KBM-7 (cell line): Measurements from ENCODE around the gene ZFX.
"Not testable (repeated sequence)": the region's sequence is repeated elsewhere in the genome, so short reads cannot be mapped to it uniquely, and the experiment has no call there.

Experiments used
- DNase-seq: peaks from one replicate; pipeline ENCODE4 v3.0.0-alpha.2; 2015
- in situ Hi-C: fragments of 300-500 bp; cut with MboI; formaldehyde crosslinking; loops from 2 replicates; pipeline ENCODE4 v1.14.3; 2020; ENCODE audit warnings: low sequenced_read_pairs, low pct_unique_long_range_greater_than_20kb, mixed read lengths

The ZFX gene

GRCh38 chrX:24149351-24150050 lies at the start of gene ZFX:
ZFX (plus strand) TSS chrX:24149729; CDS start chrX:24172743, 23,014 bp downstream.
- peak; percentile 69 for DNase-seq
- in situ Hi-C loops = no loop called here

- in situ Hi-C loops = no loop called here
- peak; percentile 37 for DNase-seq
Observed at GRCh38 chrX:24100713-24101112, 48.8 kb upstream of the ZFX start.

- no peak for DNase-seq
Observed at GRCh38 chrX:24110069-24110468, 39.5 kb upstream of the ZFX start.

GRCh38 chrX:24113181-24113580 lies 36.3 kb upstream of the ZFX start:
- no peak for DNase-seq
- in situ Hi-C loops = no loop called here

More at GRCh38 chrX:24110069-24110468, 39.5 kb upstream of the ZFX start:
- in situ Hi-C loops = no loop called here

DNA sequence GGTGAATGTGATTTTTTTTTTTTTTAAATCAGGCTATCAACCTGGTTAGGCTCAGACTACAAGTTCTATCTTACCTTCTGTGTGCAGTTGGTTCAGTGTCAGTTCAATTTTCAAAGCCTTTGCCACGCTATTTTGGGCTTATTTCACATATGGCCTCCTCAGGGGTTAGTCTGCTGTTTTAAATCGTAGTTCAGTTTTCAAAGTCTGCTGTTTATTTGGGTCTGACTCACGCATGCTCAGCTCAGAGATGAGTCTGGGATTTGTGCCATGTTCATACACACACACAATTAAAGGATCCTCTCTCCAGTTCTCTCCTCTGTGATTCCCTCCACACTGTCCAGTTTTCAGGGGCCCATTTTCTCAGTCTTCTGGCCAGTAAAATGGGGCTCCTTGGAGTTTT lies 32.3 kb upstream of the ZFX start:
- in situ Hi-C loops = no loop called here
- DNase-seq = no peak

DNA sequence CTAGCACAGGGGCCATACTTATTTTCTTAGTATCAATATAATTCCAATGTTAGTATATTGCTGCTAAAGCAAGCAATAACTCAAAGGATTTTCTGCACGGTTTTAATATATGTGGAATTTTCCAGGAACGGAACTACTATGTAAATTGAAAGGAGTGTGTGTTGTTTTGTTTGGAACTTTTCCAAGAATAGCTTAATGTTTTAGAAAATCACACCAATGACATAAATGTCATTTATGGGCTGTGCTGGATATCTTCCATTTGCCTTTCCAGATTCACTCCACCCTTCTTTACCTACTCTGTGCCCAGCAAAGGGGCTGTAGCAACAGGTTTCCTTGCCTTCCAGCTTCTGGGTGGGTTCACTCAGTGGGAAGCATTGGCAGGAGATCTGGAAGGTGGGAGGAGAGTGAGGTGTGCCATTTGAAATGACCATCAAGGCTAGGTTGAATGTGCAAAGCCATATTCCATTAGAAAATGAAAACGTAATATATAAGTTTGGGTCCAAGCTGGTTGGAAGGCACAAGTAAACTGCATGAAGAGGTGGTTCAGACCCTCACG lies 25.2 kb upstream of the ZFX start:
- no peak for DNase-seq
- in situ Hi-C loops = no loop called here

DNA sequence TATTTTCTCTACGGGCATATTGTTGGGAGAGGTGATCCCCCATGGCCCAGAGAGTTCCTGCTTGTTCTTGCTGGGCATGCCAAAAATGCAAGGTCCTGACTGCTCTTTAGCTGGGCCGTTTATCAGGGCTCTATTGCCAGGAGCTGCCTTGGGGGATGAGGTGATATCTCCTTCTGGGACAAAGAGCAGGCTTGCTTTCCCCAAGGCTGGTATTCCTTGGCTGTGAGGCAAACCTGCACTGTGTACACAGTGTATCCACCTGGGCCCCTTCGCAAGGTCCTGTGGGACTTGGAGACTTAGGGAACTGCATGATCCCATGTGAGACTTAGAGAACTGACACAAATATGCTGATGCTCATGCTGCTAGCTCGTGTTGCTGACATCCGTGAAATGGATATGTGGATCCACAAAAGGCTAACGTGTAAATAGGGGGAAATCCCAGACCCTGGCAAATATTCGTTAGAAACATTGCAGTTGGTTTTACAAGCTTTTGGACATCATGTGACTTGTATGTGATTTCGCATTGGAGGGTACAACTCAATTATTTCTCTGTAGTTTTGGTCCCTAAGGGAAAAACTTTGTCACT lies 24.4 kb upstream of the ZFX start:
- no peak for DNase-seq

DNA sequence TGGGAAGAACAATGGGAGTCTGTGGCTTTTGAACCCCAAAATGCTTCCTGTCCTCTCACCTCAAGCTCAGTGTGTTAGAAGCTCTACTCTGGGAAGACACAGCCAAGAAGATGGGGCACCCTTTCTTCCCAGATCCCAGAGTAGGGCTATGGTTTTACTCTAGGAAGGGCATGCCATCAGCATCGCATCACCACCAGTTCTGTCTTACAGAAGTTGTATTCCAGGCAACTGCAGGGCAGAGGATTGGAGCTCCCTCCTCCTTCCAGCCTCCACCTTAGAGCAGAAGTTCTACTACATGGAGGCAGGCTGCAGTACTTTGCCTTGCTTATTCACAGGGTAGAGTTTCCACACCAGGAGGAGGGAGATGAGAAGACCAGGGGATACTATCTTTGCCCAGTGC lies 18.1 kb upstream of the ZFX start:
- no peak for DNase-seq
- in situ Hi-C loops = no loop called here

More for the DNA sequence above, 24.4 kb upstream of the ZFX start:
- in situ Hi-C loops = no loop called here

- DNase-seq = no peak
- in situ Hi-C loops = no loop called here
Observed at GRCh38 chrX:24133312-24133711, 16.2 kb upstream of the ZFX start.

DNA sequence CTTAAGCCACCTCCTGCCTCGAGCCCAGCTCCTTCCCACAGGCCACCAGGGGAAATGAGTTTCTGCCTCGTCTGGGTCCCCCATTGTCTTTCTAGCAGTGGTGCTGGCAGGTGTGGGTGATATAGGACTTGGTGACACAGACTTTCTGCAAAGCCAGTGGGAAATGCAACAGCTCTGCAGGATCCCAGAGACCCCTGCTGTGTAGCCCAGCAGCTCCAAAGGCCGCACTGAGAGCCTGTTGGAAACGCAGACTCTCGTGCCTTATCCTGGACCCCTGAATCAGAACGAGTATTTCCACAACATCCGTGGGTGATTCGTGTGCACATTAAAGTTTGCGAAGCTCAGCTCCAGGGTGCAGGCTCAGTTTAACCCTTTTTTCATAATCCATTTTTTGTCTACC lies 13.8 kb upstream of the ZFX start:
- in situ Hi-C loops = not testable (repeated sequence)

GRCh38 chrX:24137192-24137591 lies 12.3 kb upstream of the ZFX start:
- in situ Hi-C loops = no loop called here

More for the DNA sequence above, 13.8 kb upstream of the ZFX start:
- not testable (repeated sequence) for DNase-seq

GRCh38 chrX:24143982-24144381 lies 5.5 kb upstream of the ZFX start:
- DNase-seq, in situ Hi-C loops: not testable (repeated sequence)

More at GRCh38 chrX:24137192-24137591, 12.3 kb upstream of the ZFX start:
- DNase-seq = no peak

DNA sequence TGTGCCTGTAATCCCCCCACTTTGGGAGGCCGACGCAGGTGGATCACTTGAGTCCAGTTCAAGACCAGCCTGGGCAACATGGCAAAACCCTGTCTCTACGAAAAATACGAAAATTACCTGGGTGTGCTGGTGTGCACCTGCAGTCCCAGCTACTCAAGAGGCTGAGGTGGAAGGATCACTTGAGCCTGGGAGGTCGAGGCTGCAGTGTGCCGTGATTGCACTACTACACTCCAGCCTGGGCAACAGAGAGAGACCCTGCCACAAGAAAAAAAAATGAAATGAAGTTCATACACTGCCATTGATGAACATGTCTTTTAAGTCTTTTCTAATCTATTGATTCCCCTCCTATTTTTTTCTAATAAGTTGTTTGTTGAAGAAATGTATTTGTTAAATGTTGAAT lies 5.0 kb upstream of the ZFX start:
- in situ Hi-C loops = no loop called here
- DNase-seq = no peak

DNA sequence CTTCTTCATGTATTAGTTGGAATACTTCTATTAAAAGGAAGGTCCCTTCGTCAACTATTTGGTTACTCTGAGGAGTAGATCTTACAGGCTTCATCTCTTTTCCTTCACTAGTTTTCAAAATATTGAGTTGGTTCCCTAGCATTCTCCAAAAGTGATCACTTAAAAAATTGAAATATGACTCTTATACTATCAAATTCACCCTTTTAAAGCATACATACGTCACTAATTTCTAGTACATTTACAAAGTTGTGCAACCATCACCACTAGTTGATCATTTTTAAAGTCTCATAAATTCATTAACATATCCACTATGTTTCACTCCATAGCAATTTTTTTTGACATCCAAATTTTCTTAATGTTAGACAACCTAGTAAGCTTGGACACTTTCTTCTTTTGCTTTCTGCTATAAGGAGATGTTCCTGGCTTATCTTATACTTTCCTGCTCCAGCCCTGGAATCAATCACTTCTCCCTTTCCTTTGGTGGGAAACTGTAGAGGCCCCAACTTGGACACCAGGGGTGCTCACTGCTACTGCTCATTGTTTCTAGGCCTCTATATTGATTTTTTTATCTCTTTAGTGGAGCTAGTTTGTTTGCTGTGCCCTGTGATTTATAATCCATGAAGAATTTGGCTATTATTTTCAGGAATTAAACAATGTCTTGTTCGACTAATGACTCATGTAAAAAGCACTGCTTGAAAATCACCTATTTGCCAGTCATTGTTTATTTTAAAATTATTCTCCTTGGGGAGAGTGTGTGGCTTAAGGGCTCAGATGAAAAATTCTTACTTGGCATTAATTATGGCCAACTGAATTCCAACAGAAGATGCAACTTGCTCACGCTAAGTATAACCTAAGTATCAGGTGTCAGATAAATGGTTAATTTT lies 4.0 kb upstream of the ZFX start:
- in situ Hi-C loops = no loop called here
- DNase-seq = peak; percentile 30

GRCh38 chrX:24146283-24146949 lies 3.1 kb upstream of the ZFX start:
- in situ Hi-C loops = no loop called here
- DNase-seq = peak; percentile 27

- in situ Hi-C loops = no loop called here
Observed at GRCh38 chrX:24147165-24147564, 2.4 kb upstream of the ZFX start.

GRCh38 chrX:24148121-24148520 lies 1.4 kb upstream of the ZFX start:
- peak; percentile 35 for DNase-seq
- in situ Hi-C loops = no loop called here

More at GRCh38 chrX:24147165-24147564, 2.4 kb upstream of the ZFX start:
- no peak for DNase-seq

DNA sequence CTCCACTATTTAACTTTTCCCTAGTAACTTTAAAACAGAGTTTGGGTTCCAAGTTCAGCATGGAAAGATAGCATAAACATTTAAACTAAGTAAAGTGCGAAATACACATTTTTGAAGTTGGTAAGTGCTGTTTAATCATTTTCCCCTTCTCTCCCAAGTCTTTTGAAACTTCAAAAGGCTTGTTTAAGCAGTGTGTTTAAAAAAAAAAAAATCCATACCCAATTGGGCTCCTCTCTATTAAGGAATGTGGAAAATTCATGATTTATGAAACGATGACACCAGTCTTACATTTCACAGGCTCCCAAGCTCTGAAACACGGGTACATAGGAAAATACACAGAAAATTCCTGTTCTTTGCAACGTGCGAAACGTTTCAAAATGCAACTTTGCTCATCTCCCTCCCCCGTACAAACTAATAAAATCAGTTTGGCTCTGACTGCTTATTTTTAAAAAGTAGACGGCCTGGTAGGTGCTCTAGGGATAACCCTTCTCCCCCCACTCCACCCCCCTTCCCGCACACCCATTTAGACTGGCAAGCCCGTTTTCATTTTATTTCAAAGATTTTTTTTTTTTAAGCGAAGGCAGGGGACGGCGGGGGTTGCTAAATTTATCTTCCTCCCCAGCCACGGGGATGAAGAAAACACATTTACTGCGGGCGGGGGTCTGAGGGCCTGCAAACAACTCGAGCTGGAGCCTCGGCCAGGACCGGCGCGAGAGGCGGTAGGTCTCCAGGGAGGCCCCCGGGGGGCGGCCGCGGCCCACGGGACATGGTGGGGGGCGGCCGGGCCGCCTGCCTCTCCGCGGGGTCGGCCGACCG lies 786 bp upstream of the ZFX start:
- peak; percentile 64 for DNase-seq
- in situ Hi-C loops = no loop called here
